ENCODE data around the gene CDX1. TPM values are rescaled to one million over a fixed set of nuclear protein-coding genes. Genes with fewer than 3 reads are reported as not detected.

CDX1 gene
- total and polyA plus RNA-seq, 7 donors: 0.06 to 0.08 TPM; not detected in 5

GRCh38 chr5:150157168-150157567 lies 9.4 kb upstream of the CDX1 start:
- Histone ChIP-seq H3K27ac (peak overlapping the region; percentile 72), H3K9me3 (no peaks in the 10 kb centered on the region), H3K4me1 (peaks cover 3% of the 10 kb centered on the region), H3K36me3 (ENCODE audit: insufficient read depth in 1 of 2, low read depth in 1 of 2) (no peaks in the 10 kb centered on the region), H3K27me3 (ENCODE audit: insufficient read depth in 3 of 3, low read length in 2 of 3) (no peaks in the 10 kb centered on the region), H3K4me3 (peak overlapping the region; percentile 34)
- no peak for ATAC-seq
- intact Hi-C loops (cut with DNase I): no loop called here
- WGBS, 3 donors: 76 to 77% (median 76%) methylated on average over 3 of the region's 3 CpGs
- TF ChIP-seq CTCF (IDR thresholded peaks at IDR 0.05): no peak
- no peak for DNase-seq

GRCh38 chr5:150158170-150158949 lies 8.2 kb upstream of the CDX1 start:
- 57 to 60% (median 59%) methylated on average over 12 of the region's 12 CpGs for WGBS, 3 donors
- Histone ChIP-seq H3K4me1 (peaks cover 7% of the 10 kb centered on the region), H3K27me3 (ENCODE audit: insufficient read depth in 3 of 3, low read length in 2 of 3) (no peaks in the 10 kb centered on the region), H3K27ac (peak overlapping the region; percentile 56), H3K36me3 (ENCODE audit: insufficient read depth in 1 of 2, low read depth in 1 of 2) (no peaks in the 10 kb centered on the region), H3K4me3 (peak overlapping the region; percentile 34), H3K9me3 (no peaks in the 10 kb centered on the region)
- ATAC-seq (peak in 1 of 4 donors; percentile 12), DNase-seq (peak; percentile 55 to 72)
- intact Hi-C loops (cut with DNase I): no loop called here
- TF ChIP-seq CTCF (IDR thresholded peaks at IDR 0.05): no peak

GRCh38 chr5:150159031-150159430 lies 7.5 kb upstream of the CDX1 start:
- intact Hi-C loops (cut with DNase I): no loop called here
- no peaks in the 10 kb centered on the region for H3K9me3 ChIP-seq
- TF ChIP-seq CTCF (IDR thresholded peaks at IDR 0.05): no peak
- H3K27me3 ChIP-seq (ENCODE audit: insufficient read depth in 3 of 3, low read length in 2 of 3): no peaks in the 10 kb centered on the region
- H3K4me3 ChIP-seq: peak overlapping the region; percentile 34
- ATAC-seq (no peak), DNase-seq (no peak)
- H3K27ac ChIP-seq: peak overlapping the region; percentile 56
- 74 to 81% (median 75%) methylated on average over 6 of the region's 6 CpGs for WGBS, 3 donors
- peaks cover 13% of the 10 kb centered on the region for H3K4me1 ChIP-seq
- H3K36me3 ChIP-seq (ENCODE audit: insufficient read depth in 1 of 2, low read depth in 1 of 2): no peaks in the 10 kb centered on the region

- H3K27me3 ChIP-seq (ENCODE audit: insufficient read depth in 3 of 3, low read length in 2 of 3): no peaks in the 10 kb centered on the region
- no peaks in the 10 kb centered on the region for H3K9me3 ChIP-seq
- peaks cover 19% of the 10 kb centered on the region for H3K4me1 ChIP-seq
- ATAC-seq (peak in 1 of 4 donors; percentile 4), DNase-seq (peak; percentile 64 to 76)
- intact Hi-C loops (cut with DNase I): loop anchor here (2.0 to 10.0 kb wide), 3 partner anchors 57 to 195 kb away; partner anchors contain the start of gene TCOF1 (in 1 of the 2)
- no peak overlapping the region for H3K4me3 ChIP-seq
- H3K36me3 ChIP-seq (ENCODE audit: insufficient read depth in 1 of 2, low read depth in 1 of 2): no peaks in the 10 kb centered on the region
- no peak for TF ChIP-seq CTCF (IDR thresholded peaks at IDR 0.05)
- WGBS, 3 donors: 64 to 77% (median 72%) methylated on average over 9 of the region's 9 CpGs
- H3K27ac ChIP-seq: peak overlapping the region; percentile 66
These were observed 6.8 kb upstream of the CDX1 start for GRCh38 chr5:150159741-150160179.
